CD8-positive, alpha-beta memory T cell (primary cell): ENCODE results near the gene STX11. TPM values are rescaled to one million over a fixed set of nuclear protein-coding genes. Genes with fewer than 3 reads are reported as not detected.

Experiments used
- CTCF ChIA-PET: fragments of 350-600 bp; sonication (Branson Sonifier 250); formaldehyde crosslinking; loops from one replicate; lab custom pipeline; 2021; ENCODE audit warnings: antibody characterized with exemption; lab: Charles Lee
- POLR2A ChIA-PET: fragments of 350-600 bp; sonication (Branson Sonifier 250); formaldehyde crosslinking; loops from one replicate; lab custom pipeline; 2021; ENCODE audit warnings: antibody characterized with exemption; lab: Charles Lee
- DNase-seq, 5 donors: peaks; one replicate each; pipeline versions ENCODE4 v3.0.0 to v3.0.0-alpha.2; 2020 to 2022; ENCODE audit warnings: mixed read lengths in 1 of 5
- H3K27ac ChIP-seq: one replicate; pipeline ENCODE4 v1.7.0; 2013; ENCODE audit warnings: low read depth, mild to moderate bottlenecking, low read length, moderate library complexity
- H3K27me3 ChIP-seq: 2 replicates; pipeline ENCODE4 v1.7.0; 2013; ENCODE audit warnings: low read length, mild to moderate bottlenecking; ENCODE audit not compliant: insufficient read depth, poor library complexity, severe bottlenecking
- H3K36me3 ChIP-seq: 2 replicates; pipeline ENCODE4 v1.7.0; 2013; ENCODE audit warnings: mild to moderate bottlenecking, low read length, moderate library complexity; ENCODE audit not compliant: insufficient read depth
- H3K4me1 ChIP-seq: 2 replicates; pipeline ENCODE4 v1.7.0; 2013; ENCODE audit warnings: mild to moderate bottlenecking, low read length, moderate library complexity; ENCODE audit not compliant: insufficient read depth
- H3K4me3 ChIP-seq: 2 replicates; pipeline ENCODE4 v1.7.0; 2013; ENCODE audit warnings: mild to moderate bottlenecking, low read length
- H3K9me3 ChIP-seq: 2 replicates; pipeline ENCODE4 v1.7.0; 2013; ENCODE audit warnings: mild to moderate bottlenecking, low read length
- H3K27ac Mint-ChIP-seq, 8 donors: one replicate each; pipeline ENCODE4 v1.8.0; 2020 to 2021; ENCODE audit warnings: mixed read lengths in 8 of 8, mild to moderate bottlenecking in 6 of 8, inconsistent platforms in 3 of 8, moderate library complexity in 3 of 8
- H3K27me3 Mint-ChIP-seq, 2 donors: one replicate each; pipeline ENCODE4 v1.8.0; 2020 to 2021; ENCODE audit warnings: mixed read lengths in 2 of 2, mild to moderate bottlenecking in 1 of 2, moderate library complexity in 1 of 2
- H3K36me3 Mint-ChIP-seq, 3 donors: one replicate each; pipeline ENCODE4 v1.8.0; 2020 to 2021; ENCODE audit warnings: mixed read lengths in 3 of 3, inconsistent platforms in 1 of 3, mild to moderate bottlenecking in 1 of 3
- H3K4me1 Mint-ChIP-seq, 3 donors: one replicate each; pipeline ENCODE4 v1.8.0; 2020 to 2021; ENCODE audit warnings: mixed read lengths in 3 of 3, inconsistent platforms in 1 of 3, mild to moderate bottlenecking in 1 of 3
- H3K4me3 Mint-ChIP-seq, 7 donors: one replicate each; pipeline ENCODE4 v1.8.0; 2020 to 2021; ENCODE audit warnings: mixed read lengths in 7 of 7, mild to moderate bottlenecking in 6 of 7, moderate library complexity in 4 of 7, inconsistent platforms in 2 of 7
- H3K9me3 Mint-ChIP-seq, 5 donors: one replicate each; pipeline ENCODE4 v1.8.0; 2020 to 2022; ENCODE audit warnings: mixed read lengths in 5 of 5, mild to moderate bottlenecking in 3 of 5, moderate library complexity in 2 of 5, inconsistent platforms in 1 of 5
- polyA plus RNA-seq: library from polyadenylated mRNA; unstranded; fragments of 300-500 nt; fragmentation: Illumina TruSeq; gene quantifications from one replicate; pipeline ENCODE4 v1.2.3, GENCODE V29; 2021
- total RNA-seq, 2 experiments: library from RNA; stranded (reverse); gene quantifications; one replicate each; pipeline ENCODE4 v1.2.3, GENCODE V29; 2021

Gene STX11
- total and polyA plus RNA-seq, 3 experiments from 2014 or later: 16.7 to 30.0 (median 29.2) TPM

- no peaks in the 10 kb centered on the region for H3K27me3 ChIP-seq
- Mint-ChIP-seq H3K27me3 (peaks cover 12 to 23% of the 10 kb centered on the region in 2 donors), H3K9me3 (peaks cover 0 to 6% (median 3%) of the 10 kb centered on the region in 5 donors), H3K4me3 (peak overlapping the region; percentile 88 to 99 (median 96)), H3K36me3 (peaks cover 0 to 12% (median 2%) of the 10 kb centered on the region in 3 donors), H3K27ac (peak overlapping the region; percentile 89 to 100 (median 98)), H3K4me1 (peaks cover 39 to 46% (median 44%) of the 10 kb centered on the region in 3 donors)
- DNase-seq: peak in 2 of 5 donors; percentile 7 to 47
- POLR2A ChIA-PET: interaction anchor here (0.5 to 1.1 kb wide), 2 partner anchors 64 to 65 kb away, joined by 3 to 4 read pairs; partner anchors contain the start of gene STX11
- CTCF ChIA-PET: interaction anchor here (1.0 to 1.8 kb wide), 3 partner anchors 10 to 150 kb away, joined by 3 to 6 read pairs (median 5); no protein-coding TSS in a partner anchor
- no peaks in the 10 kb centered on the region for H3K9me3 ChIP-seq
- H3K36me3 ChIP-seq: no peaks in the 10 kb centered on the region
- H3K27ac ChIP-seq: peak overlapping the region; percentile 85
- H3K4me1 ChIP-seq: peaks cover 30% of the 10 kb centered on the region
- H3K4me3 ChIP-seq: peak overlapping the region; percentile 89
Observed at GRCh38 chr6:144214622-144215401, 64.5 kb downstream of the STX11 start.

- H3K27me3 ChIP-seq: no peaks in the 10 kb centered on the region
- peaks cover 39 to 46% (median 44%) of the 10 kb centered on the region in 3 donors for H3K4me1 Mint-ChIP-seq
- peak overlapping the region; percentile 89 to 100 (median 98) for H3K27ac Mint-ChIP-seq
- H3K36me3 ChIP-seq: no peaks in the 10 kb centered on the region
- H3K27me3 Mint-ChIP-seq: peaks cover 7 to 19% of the 10 kb centered on the region in 2 donors
- H3K36me3 Mint-ChIP-seq: peaks cover 0 to 12% (median 2%) of the 10 kb centered on the region in 3 donors
- H3K9me3 Mint-ChIP-seq: peaks cover 0 to 6% (median 3%) of the 10 kb centered on the region in 5 donors
- H3K4me3 Mint-ChIP-seq: peak overlapping the region; percentile 88 to 99 (median 96)
- ChIA-PET POLR2A (interaction anchor here (0.5 to 1.5 kb wide), 3 partner anchors 64 to 121 kb away, joined by 3 to 7 read pairs (median 4); partner anchors contain the start of genes SF3B5 and STX11), CTCF (interaction anchor here (1.0 to 4.6 kb wide), 4 partner anchors 9 to 275 kb away, joined by 3 to 15 read pairs (median 6); no protein-coding TSS in a partner anchor)
- peaks cover 30% of the 10 kb centered on the region for H3K4me1 ChIP-seq
- H3K4me3 ChIP-seq: peak overlapping the region; percentile 89
- H3K9me3 ChIP-seq: no peaks in the 10 kb centered on the region
- peak overlapping the region; percentile 85 for H3K27ac ChIP-seq
- DNase-seq: peak in 1 of 5 donors; percentile 49
Observed at GRCh38 chr6:144215402-144215931, 65.2 kb downstream of the STX11 start.

DNA sequence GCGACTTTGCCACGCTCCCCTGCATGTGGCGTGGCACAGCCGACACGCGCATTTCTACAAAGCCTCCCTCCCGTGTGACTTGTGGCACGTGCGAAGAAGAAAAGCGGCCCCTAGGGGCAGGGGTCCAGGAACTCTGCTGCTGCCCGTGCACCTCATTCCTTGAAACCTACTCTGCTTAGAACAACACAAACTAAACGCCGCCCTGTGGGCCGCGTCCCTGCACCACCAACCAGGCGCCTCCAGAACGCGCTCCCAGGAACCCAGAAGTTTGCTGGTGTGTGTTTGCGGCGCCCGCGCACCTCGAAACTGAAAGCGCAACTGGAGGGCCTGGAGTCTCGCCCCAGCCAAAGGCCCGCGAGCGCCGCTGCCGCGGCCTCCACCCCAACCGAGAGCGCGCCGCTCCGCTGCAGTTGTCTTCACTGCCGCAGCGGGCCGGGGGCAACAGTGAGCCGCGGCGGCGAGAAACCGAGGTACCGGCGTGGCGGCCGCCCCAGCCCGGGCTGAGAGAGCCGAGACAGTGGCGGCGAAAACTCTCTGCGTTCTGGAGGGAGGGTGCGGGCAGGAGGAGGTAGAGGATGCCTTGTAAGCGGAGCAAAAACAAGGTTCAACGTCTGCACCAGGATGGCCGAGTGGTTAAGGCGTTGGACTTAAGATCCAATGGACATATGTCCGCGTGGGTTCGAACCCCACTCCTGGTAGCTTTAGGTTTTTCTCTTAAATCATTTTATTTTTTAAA lies 65.8 kb downstream of the STX11 start:
- no peaks in the 10 kb centered on the region for H3K9me3 ChIP-seq
- peak overlapping the region; percentile 89 for H3K4me3 ChIP-seq
- Mint-ChIP-seq H3K4me1 (peaks cover 39 to 46% (median 44%) of the 10 kb centered on the region in 3 donors), H3K9me3 (peaks cover 0 to 6% (median 3%) of the 10 kb centered on the region in 5 donors), H3K27me3 (peaks cover 2 to 17% of the 10 kb centered on the region in 2 donors), H3K36me3 (peaks cover 0 to 12% (median 2%) of the 10 kb centered on the region in 3 donors), H3K4me3 (peak overlapping the region; percentile 88 to 99 (median 96)), H3K27ac (peak overlapping the region; percentile 89 to 100 (median 98))
- H3K4me1 ChIP-seq: peaks cover 30% of the 10 kb centered on the region
- H3K27ac ChIP-seq: peak overlapping the region; percentile 85
- ChIA-PET POLR2A (interaction anchor here (1.0 to 1.5 kb wide), 4 partner anchors 64 to 213 kb away, joined by 3 to 7 read pairs (median 4); partner anchors contain the start of gene SF3B5), CTCF (interaction anchor here (0.6 to 4.6 kb wide), 11 partner anchors 60 to 276 kb away, joined by 3 to 15 read pairs (median 3); partner anchors contain the start of gene STX11)
- H3K27me3 ChIP-seq: no peaks in the 10 kb centered on the region
- no peaks in the 10 kb centered on the region for H3K36me3 ChIP-seq
- peak; percentile 83 to 94 (median 94) for DNase-seq

DNA sequence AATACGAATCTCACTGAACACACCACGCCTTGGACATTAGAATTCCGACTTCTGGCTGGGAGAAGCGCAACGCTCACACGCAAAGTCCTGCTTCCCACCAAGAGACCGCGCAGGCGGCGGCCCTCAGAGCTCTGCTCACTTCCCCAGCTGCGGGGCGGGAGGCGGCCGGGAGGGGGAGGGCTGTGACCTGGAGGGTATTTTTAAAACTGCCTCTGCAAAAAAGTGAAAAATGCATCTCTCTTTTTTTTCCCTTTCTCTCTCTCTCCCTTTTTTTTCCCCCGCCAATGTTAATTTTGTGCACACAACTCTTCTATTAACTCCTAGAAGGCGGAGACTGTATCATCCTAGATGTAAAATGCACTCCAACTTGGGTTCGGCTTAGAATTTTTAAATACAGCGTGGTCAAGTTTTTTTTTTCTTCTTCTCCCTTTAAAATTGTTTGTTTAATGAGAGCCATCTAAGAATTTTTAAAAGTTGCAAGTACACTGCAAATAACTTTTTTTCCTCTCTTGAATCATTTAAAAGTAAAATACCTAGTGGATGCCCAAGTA lies 66.4 kb downstream of the STX11 start:
- H3K9me3 Mint-ChIP-seq: peaks cover 0 to 6% (median 3%) of the 10 kb centered on the region in 5 donors
- Histone ChIP-seq H3K4me1 (peaks cover 30% of the 10 kb centered on the region), H3K36me3 (no peaks in the 10 kb centered on the region), H3K27ac (peak overlapping the region; percentile 85), H3K27me3 (no peaks in the 10 kb centered on the region), H3K4me3 (peak overlapping the region; percentile 89), H3K9me3 (no peaks in the 10 kb centered on the region)
- peak overlapping the region; percentile 88 to 99 (median 96) for H3K4me3 Mint-ChIP-seq
- H3K4me1 Mint-ChIP-seq: peaks cover 39 to 46% (median 44%) of the 10 kb centered on the region in 3 donors
- ChIA-PET POLR2A (interaction anchor here (1.0 to 1.5 kb wide), 4 partner anchors 65 to 212 kb away, joined by 3 to 7 read pairs (median 4); partner anchors contain the start of gene SF3B5), CTCF (interaction anchor here (0.6 to 4.6 kb wide), 12 partner anchors 60 to 276 kb away, joined by 3 to 15 read pairs (median 3); partner anchors contain the start of gene STX11)
- no peak for DNase-seq
- peaks cover 0 to 15% of the 10 kb centered on the region in 2 donors for H3K27me3 Mint-ChIP-seq
- H3K27ac Mint-ChIP-seq: peak overlapping the region; percentile 89 to 100 (median 98)
- peaks cover 0 to 12% (median 2%) of the 10 kb centered on the region in 3 donors for H3K36me3 Mint-ChIP-seq

DNA sequence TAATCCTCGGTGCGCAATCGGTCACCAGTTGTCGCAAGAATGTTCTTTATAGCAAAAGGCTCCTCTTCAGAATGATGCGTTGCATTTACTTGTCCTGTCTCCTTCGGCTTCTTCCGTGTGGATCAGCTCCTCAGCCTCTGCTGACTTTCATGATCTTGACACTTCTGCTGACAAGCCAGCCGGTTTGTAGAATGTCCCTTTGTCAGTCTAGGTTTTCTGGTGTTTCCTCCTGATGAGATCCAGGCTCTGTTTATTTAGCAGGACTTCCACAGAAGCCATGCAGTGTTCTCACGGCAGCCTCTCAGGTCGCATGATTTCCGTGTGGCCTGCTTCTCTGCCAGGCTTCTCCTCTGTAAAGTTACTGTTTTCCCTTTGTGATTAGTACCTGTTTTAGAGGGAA lies 66.9 kb downstream of the STX11 start:
- DNase-seq: peak in 2 of 5 donors; percentile 7 to 45
- Mint-ChIP-seq H3K4me3 (peak overlapping the region; percentile 88 to 99 (median 96)), H3K27me3 (peaks cover 0 to 15% of the 10 kb centered on the region in 2 donors), H3K36me3 (peaks cover 0 to 12% (median 2%) of the 10 kb centered on the region in 3 donors), H3K9me3 (peaks cover 0 to 6% (median 3%) of the 10 kb centered on the region in 5 donors), H3K4me1 (peaks cover 39 to 46% (median 44%) of the 10 kb centered on the region in 3 donors), H3K27ac (peak overlapping the region; percentile 89 to 100 (median 98))
- ChIA-PET POLR2A (interaction anchor here (1.0 kb wide), 1 partner anchor 212 kb away, joined by 3 read pairs; no protein-coding TSS in a partner anchor), CTCF (interaction anchor here (0.7 to 4.6 kb wide), 11 partner anchors 61 to 277 kb away, joined by 3 to 15 read pairs (median 3); partner anchors contain the start of gene STX11)
- H3K27ac ChIP-seq: no peak overlapping the region
- peak overlapping the region; percentile 89 for H3K4me3 ChIP-seq
- no peaks in the 10 kb centered on the region for H3K9me3 ChIP-seq
- H3K27me3 ChIP-seq: no peaks in the 10 kb centered on the region
- peaks cover 30% of the 10 kb centered on the region for H3K4me1 ChIP-seq
- no peaks in the 10 kb centered on the region for H3K36me3 ChIP-seq

DNA sequence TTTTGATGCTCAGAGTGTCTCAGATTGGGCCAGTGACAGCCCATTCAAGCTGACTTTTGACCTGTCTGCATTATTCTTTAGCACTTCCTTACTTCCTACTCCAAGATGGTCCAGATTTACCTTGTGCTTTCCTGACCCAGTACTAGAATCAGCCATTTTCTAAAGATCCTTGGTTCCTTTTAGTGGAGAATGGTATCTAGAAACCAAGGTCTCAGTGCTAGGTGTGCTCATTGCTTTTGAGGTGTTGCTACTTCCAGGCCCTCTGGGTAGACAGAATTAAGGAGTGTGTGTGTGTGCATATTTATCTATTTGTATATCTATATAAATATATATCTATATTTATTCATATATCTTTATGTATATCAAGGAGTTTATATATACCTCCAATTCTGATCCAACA lies 67.5 kb downstream of the STX11 start:
- no peaks in the 10 kb centered on the region for H3K9me3 ChIP-seq
- peaks cover 0 to 6% (median 3%) of the 10 kb centered on the region in 5 donors for H3K9me3 Mint-ChIP-seq

More for the DNA sequence above, 67.5 kb downstream of the STX11 start:
- Histone ChIP-seq H3K4me3 (no peak overlapping the region), H3K27ac (no peak overlapping the region), H3K36me3 (no peaks in the 10 kb centered on the region), H3K27me3 (no peaks in the 10 kb centered on the region), H3K4me1 (peaks cover 30% of the 10 kb centered on the region)
- peaks cover 0 to 15% of the 10 kb centered on the region in 2 donors for H3K27me3 Mint-ChIP-seq
- POLR2A ChIA-PET: interaction anchor here (1.0 kb wide), 1 partner anchor 125 kb away, joined by 3 read pairs; no protein-coding TSS in a partner anchor
- DNase-seq: peak in 1 of 5 donors; percentile 3
- H3K27ac Mint-ChIP-seq: peak overlapping the region in 6 of 8 donors; percentile 44 to 100 (median 72)
- H3K4me3 Mint-ChIP-seq: peak overlapping the region; percentile 14 to 99 (median 91)
- peaks cover 39 to 46% (median 44%) of the 10 kb centered on the region in 3 donors for H3K4me1 Mint-ChIP-seq
- CTCF ChIA-PET: interaction anchor here (1.1 to 4.6 kb wide), 7 partner anchors 67 to 277 kb away, joined by 3 to 15 read pairs (median 5); no protein-coding TSS in a partner anchor
- H3K36me3 Mint-ChIP-seq: peaks cover 0 to 12% (median 2%) of the 10 kb centered on the region in 3 donors
